HL-60 (cell line): Measurements from ENCODE around the gene NTSR2.
"Not testable (repeated sequence)": the region's sequence is repeated elsewhere in the genome, so short reads cannot be mapped to it uniquely, and the experiment has no call there.

Experiments
- DNase-seq, 2 experiments: peaks; one replicate each; pipeline ENCODE4 v3.0.0-alpha.2; 2010 to 2020; ENCODE audit warnings: low read depth in 1 of 2, low spot score in 1 of 2
- H3K27ac ChIP-seq: fragments of 250-450 bp; sonication (Bioruptor Pico); replicated peaks from 2 replicates; pipeline ENCODE4 v1.5.1; 2020; ENCODE audit warnings: mild to moderate bottlenecking, moderate library complexity
- H3K27me3 ChIP-seq: fragments of 250-450 bp; sonication (Bioruptor Pico); 2 replicates; pipeline ENCODE4 v1.5.1; 2021; ENCODE audit warnings: mild to moderate bottlenecking, moderate library complexity; ENCODE audit not compliant: insufficient read depth, poor library complexity, severe bottlenecking
- H3K4me3 ChIP-seq: replicated peaks from 2 replicates; pipeline ENCODE4 v1.5.1; 2011; ENCODE audit warnings: mild to moderate bottlenecking, control low read depth, low read length; ENCODE audit not compliant: insufficient read depth
- CTCF ChIP-seq: IDR thresholded peaks from one replicate; pipeline ENCODE4 v1.5.1; 2011; ENCODE audit warnings: low read length, control low read depth, inconsistent platforms; ENCODE audit not compliant: insufficient read depth
- GABPA ChIP-seq: IDR thresholded peaks from 2 replicates; pipeline ENCODE4 v1.6.1; 2012; ENCODE audit warnings: low read depth
- POLR2AphosphoS5 ChIP-seq: IDR thresholded peaks from 2 replicates; pipeline ENCODE4 v1.6.1; 2012; ENCODE audit warnings: low read depth
- REST ChIP-seq: IDR thresholded peaks from 2 replicates; pipeline ENCODE4 v1.6.1; 2012; ENCODE audit warnings: low read depth; ENCODE audit not compliant: insufficient replicate concordance
- SPI1 ChIP-seq: IDR thresholded peaks from 2 replicates; pipeline ENCODE4 v1.6.1; 2012; ENCODE audit warnings: low read depth, mild to moderate bottlenecking, borderline replicate concordance

NTSR2 gene

GRCh38 chr2:11661891-11662435 is 8.0 kb downstream of the NTSR2 start:
- Histone ChIP-seq H3K4me3 (no peak overlapping the region), H3K27me3 (no peaks in the 10 kb centered on the region), H3K27ac (no peak overlapping the region)
- TF ChIP-seq REST (no peak), GABPA (no peak), SPI1 (no peak), CTCF (no peak), POLR2AphosphoS5 (no peak)
- no peak for DNase-seq

GRCh38 chr2:11660396-11660795 is 9.6 kb downstream of the NTSR2 start:
- not testable (repeated sequence) for H3K27ac ChIP-seq, H3K4me3 ChIP-seq, H3K27me3 ChIP-seq, DNase-seq

DNA sequence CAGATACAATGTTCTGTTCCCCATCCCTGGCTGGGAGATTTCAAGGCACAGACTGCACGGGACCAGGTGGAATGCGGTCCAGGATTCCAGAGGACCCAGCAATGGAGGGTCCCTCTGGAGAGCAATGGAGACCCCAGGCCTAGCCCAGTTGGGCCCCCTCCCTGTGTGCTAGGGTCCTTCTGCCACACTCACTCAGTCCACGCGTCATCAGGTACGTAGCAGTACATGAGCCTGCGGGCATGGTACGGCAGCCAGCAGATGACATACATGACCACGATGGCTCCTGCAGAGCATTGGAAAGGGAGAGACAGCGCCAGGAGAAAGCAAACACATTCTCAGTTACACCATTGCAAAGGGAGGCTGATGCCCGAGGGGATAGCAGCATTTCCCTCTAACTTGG is 10.1 kb downstream of the NTSR2 start:
- Histone ChIP-seq H3K27me3 (no peaks in the 10 kb centered on the region), H3K4me3 (no peak overlapping the region), H3K27ac (no peak overlapping the region)
- TF ChIP-seq SPI1, result no peak
- no peak for TF ChIP-seq POLR2AphosphoS5
- TF ChIP-seq REST, result no peak
- TF ChIP-seq GABPA, result no peak
- no peak for TF ChIP-seq CTCF
- DNase-seq, result no peak

DNA sequence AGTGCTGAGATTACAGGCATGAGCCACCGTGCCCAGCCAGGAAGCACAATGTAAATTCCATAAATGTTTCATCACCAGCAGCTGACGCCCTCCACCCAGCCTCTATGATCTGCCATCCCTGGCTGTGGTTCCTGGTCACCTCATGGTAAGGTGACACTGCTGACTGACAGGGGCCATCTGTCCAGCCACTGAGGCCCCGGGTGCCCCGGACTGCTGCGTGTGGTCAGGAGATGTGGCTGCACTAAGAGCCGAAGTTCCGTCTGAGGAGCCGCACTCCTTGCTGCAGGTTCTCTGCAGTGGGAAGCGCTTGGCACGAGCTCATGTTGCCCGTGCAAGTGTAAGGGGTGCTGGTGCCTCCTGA is 10.9 kb downstream of the NTSR2 start:
- Histone ChIP-seq H3K27me3 (no peaks in the 10 kb centered on the region), H3K4me3 (no peak overlapping the region), H3K27ac (no peak overlapping the region)
- DNase-seq, result no peak
- no peak for TF ChIP-seq POLR2AphosphoS5
- TF ChIP-seq CTCF, result no peak
- TF ChIP-seq GABPA, result no peak
- no peak for TF ChIP-seq SPI1
- TF ChIP-seq REST, result no peak
